ENCODE data around the gene NHSL2.

NHSL2 gene

GRCh38 chrX:71992711-71993110 is 82.1 kb downstream of the NHSL2 start:
- no peak for DNase-seq

- DNase-seq = no peak
Observed at GRCh38 chrX:71993371-71993770, 82.7 kb downstream of the NHSL2 start.

- DNase-seq = no peak
Observed at GRCh38 chrX:71994601-71995000, 84.0 kb downstream of the NHSL2 start.

- no peak for DNase-seq
Observed at GRCh38 chrX:71995122-71995521, 84.5 kb downstream of the NHSL2 start.

GRCh38 chrX:71996136-71996535 is 85.5 kb downstream of the NHSL2 start:
- no peak for DNase-seq

GRCh38 chrX:71996826-71997225 is 86.2 kb downstream of the NHSL2 start:
- no peak for DNase-seq

GRCh38 chrX:71997320-71997719 is 86.7 kb downstream of the NHSL2 start:
- DNase-seq = no peak

- peak; percentile 15 to 75 for DNase-seq
Observed at GRCh38 chrX:71998836-71999509, 88.3 kb downstream of the NHSL2 start.

GRCh38 chrX:71999535-71999934 is 88.9 kb downstream of the NHSL2 start:
- no peak for DNase-seq

- DNase-seq = no peak
Observed at GRCh38 chrX:72001471-72001870, 90.8 kb downstream of the NHSL2 start.

- no peak for DNase-seq
Observed at GRCh38 chrX:72001906-72002305, 91.3 kb downstream of the NHSL2 start.

GRCh38 chrX:72002875-72003274 is 92.2 kb downstream of the NHSL2 start:
- DNase-seq = no peak

- DNase-seq = no peak
Observed at GRCh38 chrX:72003811-72004750, 93.4 kb downstream of the NHSL2 start.

GRCh38 chrX:72005046-72005445 is 94.4 kb downstream of the NHSL2 start:
- no peak for DNase-seq

- no peak for DNase-seq
Observed at GRCh38 chrX:72006461-72006860, 95.8 kb downstream of the NHSL2 start.

GRCh38 chrX:72009731-72010130 is 99.1 kb downstream of the NHSL2 start:
- DNase-seq = no peak

- DNase-seq = no peak
Observed at GRCh38 chrX:72011734-72012133, 101.1 kb downstream of the NHSL2 start.

GRCh38 chrX:72015383-72015782 is 104.7 kb downstream of the NHSL2 start:
- no peak for DNase-seq

- no peak for DNase-seq
Observed at GRCh38 chrX:72016881-72017783, 106.5 kb downstream of the NHSL2 start.

- DNase-seq = peak; percentile 65 to 74
Observed at GRCh38 chrX:72018277-72019112, 107.8 kb downstream of the NHSL2 start.

GRCh38 chrX:72019487-72019886 is 108.8 kb downstream of the NHSL2 start:
- no peak for DNase-seq

GRCh38 chrX:72020204-72020603 is 109.6 kb downstream of the NHSL2 start:
- no peak for DNase-seq
